GM18505 (cell line): Measurements from ENCODE around the gene GMDS.

Experiments used
- ATAC-seq: cut with Tn5 transposase; IDR thresholded peaks from one replicate; pipeline ENCODE4 v1.9.1; 2021; ENCODE audit not compliant: unreplicated experiment
- POLR2A ChIP-seq: IDR thresholded peaks from 4 replicates; pipeline ENCODE4 v1.6.1; 2011; ENCODE audit warnings: borderline replicate concordance; ENCODE audit not compliant: insufficient read depth, insufficient read length; ENCODE audit errors: extremely low read depth

Gene GMDS

GRCh38 chr6:1817033-1817761 is 428.2 kb downstream of the GMDS start:
- no peak for TF ChIP-seq POLR2A

GRCh38 chr6:1815827-1816452 is 429.5 kb downstream of the GMDS start:
- TF ChIP-seq POLR2A, result no peak
- no peak for ATAC-seq

More at GRCh38 chr6:1817033-1817761, 428.2 kb downstream of the GMDS start:
- ATAC-seq, result no peak

GRCh38 chr6:1814279-1814678 is 431.1 kb downstream of the GMDS start:
- TF ChIP-seq POLR2A, result no peak
- ATAC-seq, result no peak

GRCh38 chr6:1812487-1812886 is 432.9 kb downstream of the GMDS start:
- no peak for TF ChIP-seq POLR2A
- ATAC-seq, result no peak

- TF ChIP-seq POLR2A, result no peak
- no peak for ATAC-seq
Observed at GRCh38 chr6:1812034-1812433, 433.4 kb downstream of the GMDS start.

GRCh38 chr6:1810880-1811279 is 434.5 kb downstream of the GMDS start:
- no peak for TF ChIP-seq POLR2A
- no peak for ATAC-seq

- no peak for ATAC-seq
- TF ChIP-seq POLR2A, result no peak
Observed at GRCh38 chr6:1809291-1809988, 436.0 kb downstream of the GMDS start.

- ATAC-seq, result no peak
- TF ChIP-seq POLR2A, result no peak
Observed at GRCh38 chr6:1806935-1807334, 438.5 kb downstream of the GMDS start.

GRCh38 chr6:1802491-1803395 is 442.7 kb downstream of the GMDS start:
- TF ChIP-seq POLR2A, result no peak
- ATAC-seq, result no peak

- ATAC-seq, result no peak
- TF ChIP-seq POLR2A, result no peak
Observed at GRCh38 chr6:1801401-1801800, 444.0 kb downstream of the GMDS start.

- no peak for TF ChIP-seq POLR2A
- no peak for ATAC-seq
Observed at GRCh38 chr6:1800845-1801244, 444.6 kb downstream of the GMDS start.

GRCh38 chr6:1798965-1799325 is 446.5 kb downstream of the GMDS start:
- ATAC-seq, result no peak
- no peak for TF ChIP-seq POLR2A
